K562 (cell line): Measurements from ENCODE around the gene SHC1. TPM values are rescaled to one million over a fixed set of nuclear protein-coding genes. Genes with fewer than 3 reads are reported as not detected.

Experiments
- ATAC-seq: fragments of 200-7000 bp; cut with Tn5 transposase; 3 replicates; pipeline ENCODE4 v1.9.1; 2020; ENCODE audit warnings: moderate library complexity
- BruUV-seq: library from RNA; stranded (reverse); fragments of 400-500 nt; replicated peaks from 2 replicates; lab custom pipeline; 2021; lab: Mats Ljungman, UMichigan
- CTCF ChIA-PET: fragments of 300-600 bp; formaldehyde crosslinking; extraction: SDS; loops from one replicate; lab custom pipeline; 2021; ENCODE audit warnings: low intra/inter-chr PET ratio; lab: Yijun Ruan, JAX
- POLR2A ChIA-PET: fragments of 300-600, 350-650 bp; sonication (Branson Sonifier 250); formaldehyde crosslinking; extraction: SDS; loops from one replicate; lab custom pipeline; 2021; ENCODE audit warnings: antibody characterized with exemption, inconsistent platforms; lab: Yijun Ruan, JAX
- DNase-seq, 4 experiments: peaks; one replicate each; pipeline versions ENCODE4 v3.0.0 to v3.0.0-alpha.2; 2011 to 2018; ENCODE audit warnings: low spot score in 3 of 4, mixed read lengths in 3 of 4; ENCODE audit errors: extremely low read depth in 1 of 4
- FAIRE-seq: peaks from 2 replicates; lab custom pipeline; 2011; peaks lifted over from hg19 to GRCh38; lab: Jason Lieb, UNC
- H2AFZ ChIP-seq: 2 replicates; pipeline ENCODE4 v1.6.0; 2011; ENCODE audit warnings: low read depth, low read length, control low read depth, inconsistent platforms
- H3K27ac ChIP-seq: fragments of 200-600 bp; 3 replicates; pipeline ENCODE4 v1.8.0; 2011; ENCODE audit warnings: low read depth, mild to moderate bottlenecking, control low read depth, inconsistent platforms, low read length, moderate library complexity, mixed read lengths; ENCODE audit errors: extremely low read depth
- H3K27me3 ChIP-seq, 2 experiments: fragments of 300-600 bp in 1 of 2; 2 replicates in 1 of 2; 3 replicates in 1 of 2; pipeline versions ENCODE4 v1.6.0 to v1.8.0; 2011; ENCODE audit warnings: inconsistent platforms in 2 of 2, low read length in 2 of 2, mild to moderate bottlenecking in 1 of 2, mixed read lengths in 1 of 2, moderate library complexity in 1 of 2; ENCODE audit not compliant: control insufficient read depth in 2 of 2, insufficient read depth in 2 of 2
- H3K36me3 ChIP-seq: fragments of 300-600 bp; 3 replicates; pipeline ENCODE4 v1.8.0; 2011; ENCODE audit warnings: mild to moderate bottlenecking, low read length, inconsistent platforms; ENCODE audit not compliant: control insufficient read depth, insufficient read depth
- H3K4me1 ChIP-seq, 2 experiments: fragments of 200-600 bp in 1 of 2; replicated peaks in 1 of 2; 2 replicates in 1 of 2; 3 replicates in 1 of 2; pipeline versions ENCODE4 v1.5.1 to v1.8.0; 2011; ENCODE audit warnings: inconsistent platforms in 2 of 2, low read length in 2 of 2, mild to moderate bottlenecking in 1 of 2, mixed read lengths in 1 of 2, moderate library complexity in 1 of 2; ENCODE audit not compliant: control insufficient read depth in 2 of 2, insufficient read depth in 2 of 2
- H3K4me2 ChIP-seq: 2 replicates; pipeline ENCODE4 v1.6.1; 2011; ENCODE audit warnings: low read length, control low read depth, inconsistent platforms, mixed read lengths; ENCODE audit not compliant: insufficient read depth
- H3K4me3 ChIP-seq: fragments of 200-600 bp; sonication (generic), shearing (Covaris generic); 2 replicates; pipeline ENCODE4 v1.5.1; 2016; ENCODE audit warnings: control low read depth, inconsistent platforms
- H3K79me2 ChIP-seq: fragments of 200-600 bp; 3 replicates; pipeline ENCODE4 v1.8.0; 2011; ENCODE audit warnings: low read length, inconsistent platforms; ENCODE audit not compliant: control insufficient read depth, insufficient read depth
- H3K9ac ChIP-seq, 2 experiments: 2 replicates each; pipeline versions ENCODE4 v1.6.0 to v1.6.1; 2011; ENCODE audit warnings: low read depth in 2 of 2, low read length in 2 of 2, control low read depth in 1 of 2, inconsistent platforms in 1 of 2, mild to moderate bottlenecking in 1 of 2, mixed read lengths in 1 of 2; ENCODE audit not compliant: insufficient read depth in 1 of 2
- H3K9me1 ChIP-seq: one replicate; pipeline ENCODE4 v1.6.0; 2011; ENCODE audit warnings: inconsistent platforms, mild to moderate bottlenecking, low read length, moderate library complexity; ENCODE audit not compliant: control insufficient read depth, insufficient read depth
- H3K9me3 ChIP-seq: replicated peaks from 2 replicates; pipeline ENCODE4 v1.5.1; 2011; ENCODE audit warnings: low read depth, low read length, inconsistent platforms; ENCODE audit not compliant: control insufficient read depth, insufficient read depth
- H4K20me1 ChIP-seq: replicated peaks from 2 replicates; pipeline ENCODE4 v1.6.1; 2011; ENCODE audit warnings: low read length, inconsistent platforms, mixed read lengths; ENCODE audit not compliant: control insufficient read depth, insufficient read depth
- ELF2 ChIP-seq: fragments of 250-450 bp; sonication (Bioruptor Pico); IDR thresholded peaks from 2 replicates; pipeline ENCODE4 v1.5.0; 2021; ENCODE audit warnings: mild to moderate bottlenecking
- SMARCB1 ChIP-seq: IDR thresholded peaks from 2 replicates; pipeline ENCODE4 v1.6.1; 2011; ENCODE audit warnings: improper control_type of control experiment, low read depth; ENCODE audit not compliant: insufficient read length
- ZNF444 ChIP-seq: fragments of 250-450 bp; sonication (Bioruptor Pico); IDR thresholded peaks from 2 replicates; pipeline ENCODE4 v1.4.0; 2020; ENCODE audit warnings: mild to moderate bottlenecking, moderate library complexity
- WGBS: fragments of 100-300 bp; shearing (Covaris generic); methylation state at CpG from one replicate; pipeline ENCODE4 v1.1.6; 2016; ENCODE audit warnings: low coverage, mixed read lengths; ENCODE audit not compliant: insufficient coverage; ENCODE audit errors: missing lambda C conversion rate; 5-methylcytosine and 5-hydroxymethylcytosine counted together
- in situ Hi-C: fragments of 300-500 bp; cut with MboI; formaldehyde crosslinking; loops from 4 replicates; pipeline ENCODE4 v1.15.0; 2018; ENCODE audit warnings: inconsistent platforms, mixed read lengths
- intact Hi-C: fragments of 100-400 bp; cut with micrococcal nuclease; formaldehyde crosslinking; loops from 2 replicates; pipeline ENCODE4 v1.14.2; 2022
- polyA plus RNA-seq, 8 experiments: library from polyadenylated mRNA; depleted of rRNA in 4 of 8; stranded (reverse) in 5 of 8; unstranded in 3 of 8; fragments of >200 nt; fragmentation: Nextera tagmentation in 2 of 8; fragmentation: Illumina TruSeq in 1 of 8; extraction: Ambion mirVana in 2 of 8; extraction: Trizol in 1 of 8; gene quantifications; 2 replicates each; pipeline versions ENCODE4 v1.2.1 to v1.2.3, GENCODE V29; 2011 to 2014; ENCODE audit warnings: inconsistent platforms in 1 of 8, missing spikeins in 1 of 8
- total RNA-seq, 7 experiments: library from RNA; depleted of rRNA in 6 of 7; stranded (reverse); fragments of >200 nt in 6 of 7; fragmentation: Illumina TruSeq in 2 of 7; extraction: Trizol in 2 of 7; gene quantifications; 2 replicates each; pipeline versions ENCODE4 v1.2.1 to v1.2.3, GENCODE V29; 2011 to 2021; ENCODE audit warnings: low replicate concordance in 1 of 7
- TF ChIP-seq, protein P1 (sequence below): fragments of 450-650 bp; IDR thresholded peaks from 2 replicates; pipeline ENCODE4 v1.6.1; 2016; ENCODE audit warnings: mild to moderate bottlenecking, moderate library complexity
- TF ChIP-seq, protein P2 (sequence below): sonication (generic); formaldehyde crosslinking; IDR thresholded peaks from 2 replicates; pipeline ENCODE4 v1.8.0; 2022; ENCODE audit warnings: mild to moderate bottlenecking, missing genetic modification reagents

SHC1 gene
- total and polyA plus RNA-seq, 9 of the 15 experiments (the other 6 are each of a cell fraction or from before 2014, with no cell fraction given) = 4.1 to 113 (median 51.9) TPM

DNA sequence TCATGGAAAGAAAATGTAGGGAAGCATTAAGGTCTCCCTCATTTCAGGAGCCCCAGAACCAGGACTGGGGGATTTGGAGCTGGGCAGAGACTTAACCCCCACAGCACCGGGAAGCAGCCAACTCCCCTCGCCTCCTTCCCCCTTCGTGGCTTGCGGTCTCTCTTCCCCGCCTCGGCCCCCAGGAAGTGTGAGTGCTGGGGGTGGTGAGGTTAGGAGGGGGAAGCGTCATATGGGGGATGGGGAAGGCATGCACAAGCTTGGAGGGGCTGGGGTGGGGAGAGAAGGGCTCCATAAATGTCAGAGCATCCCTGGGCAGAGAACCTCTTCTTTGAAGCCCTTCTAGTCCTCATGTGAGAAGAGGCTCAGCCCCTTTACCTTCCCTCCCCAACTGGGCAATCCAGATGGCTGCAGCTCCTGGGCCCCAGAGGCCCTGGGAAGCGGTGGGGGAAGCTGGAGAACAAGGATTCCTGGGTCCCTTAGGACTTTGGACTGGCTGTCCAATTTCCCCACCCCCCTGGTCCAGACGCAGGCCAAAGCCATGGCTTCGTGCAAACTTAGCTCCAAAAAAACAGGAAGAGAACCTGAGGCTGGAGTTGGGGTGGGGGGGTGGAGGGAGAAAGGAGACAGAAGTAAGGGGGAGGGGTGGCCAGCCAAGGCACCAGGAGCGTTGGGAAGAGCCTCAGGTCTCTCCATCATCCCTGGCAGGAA lies 39.8 kb upstream of the SHC1 start:
- 16% methylated on average over 8 of the region's 11 CpGs for WGBS
- Histone ChIP-seq H4K20me1 (peaks cover 3% of the 10 kb centered on the region), H3K9me1 (no peaks in the 10 kb centered on the region), H3K4me1 (peaks cover 81 to 86% of the 10 kb centered on the region in 2 experiments), H3K9ac (peak overlapping the region in 1 of 2 experiments; percentile 85; a peak in 1 of 4 replicates), H3K79me2 (peaks cover 82% of the 10 kb centered on the region), H3K4me3 (no peak overlapping the region), H2AFZ (no peak overlapping the region), H3K27ac (no peak overlapping the region; the same call in 2 of the 3 replicates), H3K9me3 (no peaks in the 10 kb centered on the region), H3K36me3 (peaks cover 74% of the 10 kb centered on the region; the same call in 2 of the 3 replicates), H3K4me2 (no peak overlapping the region), H3K27me3 (no peaks in the 10 kb centered on the region)
- intact Hi-C loops = no loop called here
- no TSS peak for BruUV-seq
- in situ Hi-C loops = no loop called here
- no peak for FAIRE-seq
- no peak for ATAC-seq
- ChIA-PET POLR2A (interaction anchor here (0.7 to 1.3 kb wide), 2 partner anchors 9 to 41 kb away, joined by 5 read pairs; partner anchors contain the start of gene ADAM15), CTCF (no interaction called here)
- no peak for DNase-seq
- no peak for TF ChIP-seq ZNF444 (CRISPR knock-in tag)
- no peak for TF ChIP-seq SMARCB1
- TF ChIP-seq ELF2 (CRISPR knock-in tag) = no peak
- TF ChIP-seq, protein P1, sequence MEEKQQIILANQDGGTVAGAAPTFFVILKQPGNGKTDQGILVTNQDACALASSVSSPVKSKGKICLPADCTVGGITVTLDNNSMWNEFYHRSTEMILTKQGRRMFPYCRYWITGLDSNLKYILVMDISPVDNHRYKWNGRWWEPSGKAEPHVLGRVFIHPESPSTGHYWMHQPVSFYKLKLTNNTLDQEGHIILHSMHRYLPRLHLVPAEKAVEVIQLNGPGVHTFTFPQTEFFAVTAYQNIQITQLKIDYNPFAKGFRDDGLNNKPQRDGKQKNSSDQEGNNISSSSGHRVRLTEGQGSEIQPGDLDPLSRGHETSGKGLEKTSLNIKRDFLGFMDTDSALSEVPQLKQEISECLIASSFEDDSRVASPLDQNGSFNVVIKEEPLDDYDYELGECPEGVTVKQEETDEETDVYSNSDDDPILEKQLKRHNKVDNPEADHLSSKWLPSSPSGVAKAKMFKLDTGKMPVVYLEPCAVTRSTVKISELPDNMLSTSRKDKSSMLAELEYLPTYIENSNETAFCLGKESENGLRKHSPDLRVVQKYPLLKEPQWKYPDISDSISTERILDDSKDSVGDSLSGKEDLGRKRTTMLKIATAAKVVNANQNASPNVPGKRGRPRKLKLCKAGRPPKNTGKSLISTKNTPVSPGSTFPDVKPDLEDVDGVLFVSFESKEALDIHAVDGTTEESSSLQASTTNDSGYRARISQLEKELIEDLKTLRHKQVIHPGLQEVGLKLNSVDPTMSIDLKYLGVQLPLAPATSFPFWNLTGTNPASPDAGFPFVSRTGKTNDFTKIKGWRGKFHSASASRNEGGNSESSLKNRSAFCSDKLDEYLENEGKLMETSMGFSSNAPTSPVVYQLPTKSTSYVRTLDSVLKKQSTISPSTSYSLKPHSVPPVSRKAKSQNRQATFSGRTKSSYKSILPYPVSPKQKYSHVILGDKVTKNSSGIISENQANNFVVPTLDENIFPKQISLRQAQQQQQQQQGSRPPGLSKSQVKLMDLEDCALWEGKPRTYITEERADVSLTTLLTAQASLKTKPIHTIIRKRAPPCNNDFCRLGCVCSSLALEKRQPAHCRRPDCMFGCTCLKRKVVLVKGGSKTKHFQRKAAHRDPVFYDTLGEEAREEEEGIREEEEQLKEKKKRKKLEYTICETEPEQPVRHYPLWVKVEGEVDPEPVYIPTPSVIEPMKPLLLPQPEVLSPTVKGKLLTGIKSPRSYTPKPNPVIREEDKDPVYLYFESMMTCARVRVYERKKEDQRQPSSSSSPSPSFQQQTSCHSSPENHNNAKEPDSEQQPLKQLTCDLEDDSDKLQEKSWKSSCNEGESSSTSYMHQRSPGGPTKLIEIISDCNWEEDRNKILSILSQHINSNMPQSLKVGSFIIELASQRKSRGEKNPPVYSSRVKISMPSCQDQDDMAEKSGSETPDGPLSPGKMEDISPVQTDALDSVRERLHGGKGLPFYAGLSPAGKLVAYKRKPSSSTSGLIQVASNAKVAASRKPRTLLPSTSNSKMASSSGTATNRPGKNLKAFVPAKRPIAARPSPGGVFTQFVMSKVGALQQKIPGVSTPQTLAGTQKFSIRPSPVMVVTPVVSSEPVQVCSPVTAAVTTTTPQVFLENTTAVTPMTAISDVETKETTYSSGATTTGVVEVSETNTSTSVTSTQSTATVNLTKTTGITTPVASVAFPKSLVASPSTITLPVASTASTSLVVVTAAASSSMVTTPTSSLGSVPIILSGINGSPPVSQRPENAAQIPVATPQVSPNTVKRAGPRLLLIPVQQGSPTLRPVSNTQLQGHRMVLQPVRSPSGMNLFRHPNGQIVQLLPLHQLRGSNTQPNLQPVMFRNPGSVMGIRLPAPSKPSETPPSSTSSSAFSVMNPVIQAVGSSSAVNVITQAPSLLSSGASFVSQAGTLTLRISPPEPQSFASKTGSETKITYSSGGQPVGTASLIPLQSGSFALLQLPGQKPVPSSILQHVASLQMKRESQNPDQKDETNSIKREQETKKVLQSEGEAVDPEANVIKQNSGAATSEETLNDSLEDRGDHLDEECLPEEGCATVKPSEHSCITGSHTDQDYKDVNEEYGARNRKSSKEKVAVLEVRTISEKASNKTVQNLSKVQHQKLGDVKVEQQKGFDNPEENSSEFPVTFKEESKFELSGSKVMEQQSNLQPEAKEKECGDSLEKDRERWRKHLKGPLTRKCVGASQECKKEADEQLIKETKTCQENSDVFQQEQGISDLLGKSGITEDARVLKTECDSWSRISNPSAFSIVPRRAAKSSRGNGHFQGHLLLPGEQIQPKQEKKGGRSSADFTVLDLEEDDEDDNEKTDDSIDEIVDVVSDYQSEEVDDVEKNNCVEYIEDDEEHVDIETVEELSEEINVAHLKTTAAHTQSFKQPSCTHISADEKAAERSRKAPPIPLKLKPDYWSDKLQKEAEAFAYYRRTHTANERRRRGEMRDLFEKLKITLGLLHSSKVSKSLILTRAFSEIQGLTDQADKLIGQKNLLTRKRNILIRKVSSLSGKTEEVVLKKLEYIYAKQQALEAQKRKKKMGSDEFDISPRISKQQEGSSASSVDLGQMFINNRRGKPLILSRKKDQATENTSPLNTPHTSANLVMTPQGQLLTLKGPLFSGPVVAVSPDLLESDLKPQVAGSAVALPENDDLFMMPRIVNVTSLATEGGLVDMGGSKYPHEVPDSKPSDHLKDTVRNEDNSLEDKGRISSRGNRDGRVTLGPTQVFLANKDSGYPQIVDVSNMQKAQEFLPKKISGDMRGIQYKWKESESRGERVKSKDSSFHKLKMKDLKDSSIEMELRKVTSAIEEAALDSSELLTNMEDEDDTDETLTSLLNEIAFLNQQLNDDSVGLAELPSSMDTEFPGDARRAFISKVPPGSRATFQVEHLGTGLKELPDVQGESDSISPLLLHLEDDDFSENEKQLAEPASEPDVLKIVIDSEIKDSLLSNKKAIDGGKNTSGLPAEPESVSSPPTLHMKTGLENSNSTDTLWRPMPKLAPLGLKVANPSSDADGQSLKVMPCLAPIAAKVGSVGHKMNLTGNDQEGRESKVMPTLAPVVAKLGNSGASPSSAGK = no peak
- TF ChIP-seq, protein P2, sequence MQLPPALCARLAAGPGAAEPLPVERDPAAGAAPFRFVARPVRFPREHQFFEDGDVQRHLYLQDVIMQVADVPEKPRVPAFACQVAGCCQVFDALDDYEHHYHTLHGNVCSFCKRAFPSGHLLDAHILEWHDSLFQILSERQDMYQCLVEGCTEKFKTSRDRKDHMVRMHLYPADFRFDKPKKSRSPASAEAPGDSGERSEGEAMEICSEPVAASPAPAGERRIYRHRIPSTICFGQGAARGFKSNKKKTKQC (CRISPR knock-in tag) = no peak
